ENCODE data around the gene IQCM.
A peak's percentile ranks its signal among the peaks of the same experiment; 100 is the strongest.

Gene IQCM

DNA sequence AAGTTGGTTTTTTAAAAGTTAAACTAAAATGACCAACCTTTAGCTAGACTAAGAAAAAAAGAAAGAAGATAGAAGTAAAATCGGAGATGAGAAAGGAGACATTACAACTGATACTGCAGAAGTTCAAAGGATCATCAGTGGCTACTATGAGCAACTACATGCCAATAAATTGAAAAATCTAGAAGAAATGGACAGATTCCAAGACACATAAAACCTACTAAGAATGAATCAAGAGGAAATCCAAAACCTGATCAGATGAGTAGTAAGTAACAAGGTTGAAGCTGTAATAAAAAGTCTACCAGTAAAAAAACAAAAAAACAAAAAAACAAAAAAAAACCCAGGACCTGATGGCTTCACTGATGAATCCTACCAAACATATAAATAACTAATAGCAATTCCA, 16.1 kb downstream of the IQCM start:
- Histone ChIP-seq H2AK5ac (ENCODE audit: low read length, severe bottlenecking) (no peak overlapping the region), H2AFZ (ENCODE audit: low read depth, low read length) (no peak overlapping the region), H2BK15ac (ENCODE audit: low read depth, poor library complexity, severe bottlenecking) (no peak overlapping the region), H3K23ac (ENCODE audit: low read length in 2 of 2) (no peak overlapping the region), H2BK12ac (ENCODE audit: low read length in 2 of 2) (no peak overlapping the region), H3K18ac (ENCODE audit: low read depth in 1 of 2, low read length in 2 of 2) (no peak overlapping the region), H2BK120ac (ENCODE audit: low read depth, low read length) (no peak overlapping the region), H3K79me1 (replicated peaks; ENCODE audit: low read length, poor library complexity, severe bottlenecking) (no peaks in the 10 kb centered on the region), H3K4me2 (ENCODE audit: low read length, poor library complexity, severe bottlenecking) (no peak overlapping the region), H3K27me3 (ENCODE audit: control insufficient read depth in 1 of 2, insufficient read depth in 1 of 2, low read length in 2 of 2) (no peaks in the 10 kb centered on the region), H4K8ac (ENCODE audit: low read length) (no peak overlapping the region), H3K36me3 (ENCODE audit: control insufficient read depth in 1 of 2, insufficient read depth in 2 of 2, low read depth in 1 of 2, low read length in 2 of 2) (no peaks in the 10 kb centered on the region), H3K27ac (ENCODE audit: low read length, poor library complexity, severe bottlenecking) (no peak overlapping the region), H3K14ac (ENCODE audit: low read length in 2 of 2) (no peak overlapping the region), H3K4me3 (ENCODE audit: insufficient read depth in 1 of 2, low read depth in 1 of 2, low read length in 2 of 2) (no peak overlapping the region), H3K4me1 (ENCODE audit: control insufficient read depth, insufficient read depth, low read depth, low read length) (no peaks in the 10 kb centered on the region), H3K4ac (ENCODE audit: low read depth in 1 of 2, low read length in 2 of 2) (no peak overlapping the region), H3K9me3 (ENCODE audit: control insufficient read depth, low read length) (peaks cover 7% of the 10 kb centered on the region), H2BK5ac (ENCODE audit: low read depth, low read length, poor library complexity, severe bottlenecking) (peak overlapping the region; percentile 44), H4K91ac (ENCODE audit: low read length) (no peak overlapping the region), H3K9ac (ENCODE audit: low read length) (no peak overlapping the region)
- no peak for DNase-seq
- WGBS, result no CpG with 5 or more reads among the region's 1 CpG

- H3K4me1 ChIP-seq (ENCODE audit: control insufficient read depth, insufficient read depth, low read depth, low read length), result no peaks in the 10 kb centered on the region
- H3K4ac ChIP-seq (ENCODE audit: low read depth in 1 of 2, low read length in 2 of 2), result no peak overlapping the region
- no peak overlapping the region for H2BK12ac ChIP-seq (ENCODE audit: low read length in 2 of 2)
- no peak overlapping the region for H3K4me2 ChIP-seq (ENCODE audit: low read length, poor library complexity, severe bottlenecking)
- no peak overlapping the region for H4K91ac ChIP-seq (ENCODE audit: low read length)
- no peak overlapping the region for H2BK5ac ChIP-seq (ENCODE audit: low read depth, low read length, poor library complexity, severe bottlenecking)
- no peak overlapping the region for H3K18ac ChIP-seq (ENCODE audit: low read depth in 1 of 2, low read length in 2 of 2)
- no peak overlapping the region for H3K9ac ChIP-seq (ENCODE audit: low read length)
- no peak overlapping the region for H4K8ac ChIP-seq (ENCODE audit: low read length)
- no peak overlapping the region for H3K14ac ChIP-seq (ENCODE audit: low read length in 2 of 2)
- no peak overlapping the region for H3K23ac ChIP-seq (ENCODE audit: low read length in 2 of 2)
- no peak overlapping the region for H2AFZ ChIP-seq (ENCODE audit: low read depth, low read length)
- H3K79me1 ChIP-seq (replicated peaks; ENCODE audit: low read length, poor library complexity, severe bottlenecking), result no peaks in the 10 kb centered on the region
- no peak overlapping the region for H3K27ac ChIP-seq (ENCODE audit: low read length, poor library complexity, severe bottlenecking)
- no peaks in the 10 kb centered on the region for H3K27me3 ChIP-seq (ENCODE audit: control insufficient read depth in 1 of 2, insufficient read depth in 1 of 2, low read length in 2 of 2)
- H3K36me3 ChIP-seq (ENCODE audit: control insufficient read depth in 1 of 2, insufficient read depth in 2 of 2, low read depth in 1 of 2, low read length in 2 of 2), result no peaks in the 10 kb centered on the region
- H2BK15ac ChIP-seq (ENCODE audit: low read depth, poor library complexity, severe bottlenecking), result no peak overlapping the region
- no peak overlapping the region for H2BK120ac ChIP-seq (ENCODE audit: low read depth, low read length)
- no peak overlapping the region for H3K4me3 ChIP-seq (ENCODE audit: insufficient read depth in 1 of 2, low read depth in 1 of 2, low read length in 2 of 2)
- H2AK5ac ChIP-seq (ENCODE audit: low read length, severe bottlenecking), result no peak overlapping the region
- no peak for DNase-seq
- H3K9me3 ChIP-seq (ENCODE audit: control insufficient read depth, low read length), result no peaks in the 10 kb centered on the region
These were observed 19.3 kb downstream of the IQCM start for GRCh38 chr4:149796381-149796780.

DNA sequence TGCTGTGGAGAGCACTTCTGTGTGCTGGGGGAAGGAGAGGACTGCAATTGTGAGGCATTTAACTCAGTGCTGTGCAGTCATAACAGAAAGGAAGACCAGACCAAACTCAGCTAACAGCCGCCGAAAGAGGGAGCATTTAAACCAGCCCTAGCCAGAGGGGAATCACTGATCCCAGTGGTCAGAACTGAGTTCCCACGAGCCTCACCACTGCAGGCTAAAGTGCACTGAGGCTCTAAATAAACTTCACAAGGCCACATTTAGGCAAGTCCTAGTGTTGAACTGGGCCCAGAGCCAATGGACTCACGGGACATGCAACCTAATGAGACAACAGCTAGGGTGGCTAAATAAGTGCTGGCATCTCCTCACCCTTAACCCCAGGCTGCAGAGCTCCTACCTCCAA, 20.4 kb downstream of the IQCM start:
- Histone ChIP-seq H3K4me1 (ENCODE audit: control insufficient read depth, insufficient read depth, low read depth, low read length) (no peaks in the 10 kb centered on the region), H3K9ac (ENCODE audit: low read length) (no peak overlapping the region), H2AFZ (ENCODE audit: low read depth, low read length) (peak overlapping the region; percentile 2), H2BK12ac (ENCODE audit: low read length in 2 of 2) (no peak overlapping the region), H3K9me3 (ENCODE audit: control insufficient read depth, low read length) (no peaks in the 10 kb centered on the region), H3K27ac (ENCODE audit: low read length, poor library complexity, severe bottlenecking) (no peak overlapping the region), H2BK15ac (ENCODE audit: low read depth, poor library complexity, severe bottlenecking) (no peak overlapping the region), H3K18ac (ENCODE audit: low read depth in 1 of 2, low read length in 2 of 2) (no peak overlapping the region), H2BK120ac (ENCODE audit: low read depth, low read length) (no peak overlapping the region), H3K79me1 (replicated peaks; ENCODE audit: low read length, poor library complexity, severe bottlenecking) (no peaks in the 10 kb centered on the region), H4K8ac (ENCODE audit: low read length) (no peak overlapping the region), H3K4me2 (ENCODE audit: low read length, poor library complexity, severe bottlenecking) (no peak overlapping the region), H3K14ac (ENCODE audit: low read length in 2 of 2) (peak overlapping the region in 1 of 2 experiments; percentile 79), H3K4ac (ENCODE audit: low read depth in 1 of 2, low read length in 2 of 2) (no peak overlapping the region), H2BK5ac (ENCODE audit: low read depth, low read length, poor library complexity, severe bottlenecking) (no peak overlapping the region), H3K23ac (ENCODE audit: low read length in 2 of 2) (no peak overlapping the region), H3K27me3 (ENCODE audit: control insufficient read depth in 1 of 2, insufficient read depth in 1 of 2, low read length in 2 of 2) (no peaks in the 10 kb centered on the region), H2AK5ac (ENCODE audit: low read length, severe bottlenecking) (no peak overlapping the region), H3K4me3 (ENCODE audit: insufficient read depth in 1 of 2, low read depth in 1 of 2, low read length in 2 of 2) (no peak overlapping the region), H4K91ac (ENCODE audit: low read length) (no peak overlapping the region), H3K36me3 (ENCODE audit: control insufficient read depth in 1 of 2, insufficient read depth in 2 of 2, low read depth in 1 of 2, low read length in 2 of 2) (no peaks in the 10 kb centered on the region)
- DNase-seq, result no peak
- WGBS, result 73% methylated on average over 4 of the region's 4 CpGs

DNA sequence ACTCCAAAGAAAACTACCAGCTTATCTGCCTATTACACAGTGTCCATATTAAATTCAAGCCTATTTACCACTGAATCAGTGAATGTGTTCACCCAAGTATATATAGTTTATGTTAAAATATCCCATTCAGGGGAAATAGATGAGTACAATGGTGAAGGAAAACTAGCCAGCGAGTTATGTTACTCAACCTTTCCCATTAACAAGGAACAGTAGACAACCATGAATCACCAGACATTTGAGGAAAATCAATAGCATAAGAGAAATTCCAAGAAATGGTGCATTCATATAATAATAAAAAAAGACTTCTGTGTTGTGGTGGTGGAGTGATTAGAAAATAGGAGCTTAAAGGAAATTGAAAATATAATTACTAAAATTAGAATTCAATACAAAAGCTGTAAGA, 21.3 kb downstream of the IQCM start:
- H2AK5ac ChIP-seq (ENCODE audit: low read length, severe bottlenecking), result no peak overlapping the region
- H3K23ac ChIP-seq (ENCODE audit: low read length in 2 of 2), result no peak overlapping the region
- H3K18ac ChIP-seq (ENCODE audit: low read depth in 1 of 2, low read length in 2 of 2), result no peak overlapping the region
- H3K27ac ChIP-seq (ENCODE audit: low read length, poor library complexity, severe bottlenecking), result no peak overlapping the region
- H3K36me3 ChIP-seq (ENCODE audit: control insufficient read depth in 1 of 2, insufficient read depth in 2 of 2, low read depth in 1 of 2, low read length in 2 of 2), result no peaks in the 10 kb centered on the region
- H2BK12ac ChIP-seq (ENCODE audit: low read length in 2 of 2), result no peak overlapping the region
- no peak overlapping the region for H2BK5ac ChIP-seq (ENCODE audit: low read depth, low read length, poor library complexity, severe bottlenecking)
- H4K8ac ChIP-seq (ENCODE audit: low read length), result no peak overlapping the region
- H3K9me3 ChIP-seq (ENCODE audit: control insufficient read depth, low read length), result no peaks in the 10 kb centered on the region
- H2AFZ ChIP-seq (ENCODE audit: low read depth, low read length), result no peak overlapping the region
- H3K9ac ChIP-seq (ENCODE audit: low read length), result no peak overlapping the region
- no peak overlapping the region for H3K4me2 ChIP-seq (ENCODE audit: low read length, poor library complexity, severe bottlenecking)
- H3K27me3 ChIP-seq (ENCODE audit: control insufficient read depth in 1 of 2, insufficient read depth in 1 of 2, low read length in 2 of 2), result no peaks in the 10 kb centered on the region
- H3K79me1 ChIP-seq (replicated peaks; ENCODE audit: low read length, poor library complexity, severe bottlenecking), result no peaks in the 10 kb centered on the region
- H3K4ac ChIP-seq (ENCODE audit: low read depth in 1 of 2, low read length in 2 of 2), result no peak overlapping the region
- WGBS, result no CpG with 5 or more reads among the region's 1 CpG
- H3K4me3 ChIP-seq (ENCODE audit: insufficient read depth in 1 of 2, low read depth in 1 of 2, low read length in 2 of 2), result no peak overlapping the region
- H3K4me1 ChIP-seq (ENCODE audit: control insufficient read depth, insufficient read depth, low read depth, low read length), result no peaks in the 10 kb centered on the region
- no peak for DNase-seq
- no peak overlapping the region for H3K14ac ChIP-seq (ENCODE audit: low read length in 2 of 2)
- no peak overlapping the region for H4K91ac ChIP-seq (ENCODE audit: low read length)
- no peak overlapping the region for H2BK120ac ChIP-seq (ENCODE audit: low read depth, low read length)
- no peak overlapping the region for H2BK15ac ChIP-seq (ENCODE audit: low read depth, poor library complexity, severe bottlenecking)
